ENCODE measurements around the gene GPR183. TPM values are rescaled to one million over a fixed set of nuclear protein-coding genes. Genes with fewer than 3 reads are reported as not detected.

Gene GPR183
- total RNA-seq, 1 donor = 0.36 TPM

GRCh38 chr13:99305566-99305965 is 1.6 kb downstream of the GPR183 start:
- DNase-seq (ENCODE audit: insufficient read length, low spot score, missing footprints) = no peak
- H3K79me2 ChIP-seq (ENCODE audit: insufficient read depth, low read length) = peaks cover 6% of the 10 kb centered on the region
- no peaks in the 10 kb centered on the region for H4K20me1 ChIP-seq (ENCODE audit: insufficient read depth, low read length)
- H3K9me3 ChIP-seq (ENCODE audit: low read depth, low read length) = no peaks in the 10 kb centered on the region
- H3K36me3 ChIP-seq (ENCODE audit: insufficient read depth, low read length) = no peaks in the 10 kb centered on the region
- H3K4me3 ChIP-seq (ENCODE audit: insufficient read depth, low read length) = no peak overlapping the region
- H3K4me2 ChIP-seq (ENCODE audit: insufficient read depth, low read length) = no peak overlapping the region
- no peak overlapping the region for H3K27ac ChIP-seq (ENCODE audit: low read depth, low read length)
- TF ChIP-seq CTCF (IDR thresholded peaks at IDR 0.05; ENCODE audit: extremely low read depth, low read depth, low read length) = no peak
- no peak overlapping the region for H2AFZ ChIP-seq (ENCODE audit: low read length)
- no peaks in the 10 kb centered on the region for H3K27me3 ChIP-seq (ENCODE audit: insufficient read depth, low read length)
- peaks cover 29% of the 10 kb centered on the region for H3K4me1 ChIP-seq (ENCODE audit: insufficient read depth, low read length)

GRCh38 chr13:99305158-99305557 is 2.0 kb downstream of the GPR183 start:
- no peak for TF ChIP-seq CTCF (IDR thresholded peaks at IDR 0.05; ENCODE audit: extremely low read depth, low read depth, low read length)
- Histone ChIP-seq H3K79me2 (ENCODE audit: insufficient read depth, low read length) (peaks cover 6% of the 10 kb centered on the region), H3K4me1 (ENCODE audit: insufficient read depth, low read length) (peaks cover 26% of the 10 kb centered on the region)

GRCh38 chr13:99304541-99304940 is 2.7 kb downstream of the GPR183 start:
- no peaks in the 10 kb centered on the region for H4K20me1 ChIP-seq (ENCODE audit: insufficient read depth, low read length)
- no peak overlapping the region for H3K4me2 ChIP-seq (ENCODE audit: insufficient read depth, low read length)
- H3K27ac ChIP-seq (ENCODE audit: low read depth, low read length) = no peak overlapping the region
- H2AFZ ChIP-seq (ENCODE audit: low read length) = no peak overlapping the region
- no peak for DNase-seq (ENCODE audit: insufficient read length, low spot score, missing footprints)
- no peak for TF ChIP-seq CTCF (IDR thresholded peaks at IDR 0.05; ENCODE audit: extremely low read depth, low read depth, low read length)
- H3K9me3 ChIP-seq (ENCODE audit: low read depth, low read length) = no peaks in the 10 kb centered on the region
- H3K27me3 ChIP-seq (ENCODE audit: insufficient read depth, low read length) = no peaks in the 10 kb centered on the region
- H3K36me3 ChIP-seq (ENCODE audit: insufficient read depth, low read length) = no peaks in the 10 kb centered on the region
- no peak overlapping the region for H3K4me3 ChIP-seq (ENCODE audit: insufficient read depth, low read length)
- peaks cover 20% of the 10 kb centered on the region for H3K4me1 ChIP-seq (ENCODE audit: insufficient read depth, low read length)
- peaks cover 10% of the 10 kb centered on the region for H3K79me2 ChIP-seq (ENCODE audit: insufficient read depth, low read length)

More at GRCh38 chr13:99305158-99305557, 2.0 kb downstream of the GPR183 start:
- no peak overlapping the region for H3K4me3 ChIP-seq (ENCODE audit: insufficient read depth, low read length)
- no peak overlapping the region for H3K4me2 ChIP-seq (ENCODE audit: insufficient read depth, low read length)
- no peaks in the 10 kb centered on the region for H3K27me3 ChIP-seq (ENCODE audit: insufficient read depth, low read length)
- no peak for DNase-seq (ENCODE audit: insufficient read length, low spot score, missing footprints)
- H3K36me3 ChIP-seq (ENCODE audit: insufficient read depth, low read length) = no peaks in the 10 kb centered on the region
- no peak overlapping the region for H2AFZ ChIP-seq (ENCODE audit: low read length)
- H3K9me3 ChIP-seq (ENCODE audit: low read depth, low read length) = no peaks in the 10 kb centered on the region
- no peaks in the 10 kb centered on the region for H4K20me1 ChIP-seq (ENCODE audit: insufficient read depth, low read length)
- H3K27ac ChIP-seq (ENCODE audit: low read depth, low read length) = no peak overlapping the region

- Histone ChIP-seq H3K4me1 (ENCODE audit: insufficient read depth, low read length) (peaks cover 20% of the 10 kb centered on the region), H3K9me3 (ENCODE audit: low read depth, low read length) (no peaks in the 10 kb centered on the region), H3K4me3 (ENCODE audit: insufficient read depth, low read length) (no peak overlapping the region), H2AFZ (ENCODE audit: low read length) (no peak overlapping the region), H3K36me3 (ENCODE audit: insufficient read depth, low read length) (no peaks in the 10 kb centered on the region), H3K4me2 (ENCODE audit: insufficient read depth, low read length) (no peak overlapping the region), H3K27ac (ENCODE audit: low read depth, low read length) (peak overlapping the region; percentile 21), H3K27me3 (ENCODE audit: insufficient read depth, low read length) (no peaks in the 10 kb centered on the region), H4K20me1 (ENCODE audit: insufficient read depth, low read length) (no peaks in the 10 kb centered on the region), H3K79me2 (ENCODE audit: insufficient read depth, low read length) (peaks cover 10% of the 10 kb centered on the region)
- no peak for TF ChIP-seq CTCF (IDR thresholded peaks at IDR 0.05; ENCODE audit: extremely low read depth, low read depth, low read length)
- no peak for DNase-seq (ENCODE audit: insufficient read length, low spot score, missing footprints)
Observed at GRCh38 chr13:99303863-99304521, 3.2 kb downstream of the GPR183 start.
